ENCODE results near the gene NUDT22. TPM values are rescaled to one million over a fixed set of nuclear protein-coding genes. Genes with fewer than 3 reads are reported as not detected.

NUDT22 gene
- total and polyA plus RNA-seq, 2 of the 4 experiments (the other 2 are of a cell fraction): 21.3 to 44.6 TPM

DNA sequence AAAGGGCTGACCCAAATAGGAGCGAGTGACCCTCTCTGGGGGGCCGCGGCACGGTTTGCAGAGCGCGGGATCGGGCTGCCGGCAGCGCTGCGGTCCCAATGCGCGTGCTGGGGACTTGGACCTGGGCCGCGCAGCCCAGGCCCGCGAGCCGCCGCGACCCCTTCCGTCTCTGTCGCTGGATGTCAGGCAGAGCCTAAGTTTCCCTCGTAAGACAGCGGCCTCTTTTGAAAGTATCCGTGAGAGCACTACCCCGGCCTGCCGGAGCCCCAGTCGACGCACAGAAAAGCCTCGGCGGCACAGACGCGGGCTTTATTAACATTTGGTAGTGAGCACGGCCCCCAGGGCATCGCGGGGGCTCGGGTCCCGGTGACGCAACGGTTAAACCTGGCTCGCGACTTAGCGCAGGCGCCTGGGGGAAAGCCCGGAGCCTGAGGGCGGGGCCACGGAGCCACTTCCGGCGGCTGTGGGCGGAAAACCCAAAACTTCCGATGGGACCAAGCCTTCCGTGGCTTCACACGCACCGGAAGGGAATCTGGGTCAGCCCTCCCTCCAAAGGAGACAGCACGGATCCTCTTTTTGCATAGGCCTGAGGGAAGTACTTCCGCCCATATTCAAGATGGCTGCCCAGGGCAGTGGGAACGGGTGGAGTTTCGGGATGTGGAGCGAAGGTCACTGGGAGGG is 43.6 kb downstream of the NUDT22 start (continued):
- no peak for TF ChIP-seq USF2 (IDR thresholded peaks at IDR 0.05; ENCODE audit: low read depth, low read length)

DNA sequence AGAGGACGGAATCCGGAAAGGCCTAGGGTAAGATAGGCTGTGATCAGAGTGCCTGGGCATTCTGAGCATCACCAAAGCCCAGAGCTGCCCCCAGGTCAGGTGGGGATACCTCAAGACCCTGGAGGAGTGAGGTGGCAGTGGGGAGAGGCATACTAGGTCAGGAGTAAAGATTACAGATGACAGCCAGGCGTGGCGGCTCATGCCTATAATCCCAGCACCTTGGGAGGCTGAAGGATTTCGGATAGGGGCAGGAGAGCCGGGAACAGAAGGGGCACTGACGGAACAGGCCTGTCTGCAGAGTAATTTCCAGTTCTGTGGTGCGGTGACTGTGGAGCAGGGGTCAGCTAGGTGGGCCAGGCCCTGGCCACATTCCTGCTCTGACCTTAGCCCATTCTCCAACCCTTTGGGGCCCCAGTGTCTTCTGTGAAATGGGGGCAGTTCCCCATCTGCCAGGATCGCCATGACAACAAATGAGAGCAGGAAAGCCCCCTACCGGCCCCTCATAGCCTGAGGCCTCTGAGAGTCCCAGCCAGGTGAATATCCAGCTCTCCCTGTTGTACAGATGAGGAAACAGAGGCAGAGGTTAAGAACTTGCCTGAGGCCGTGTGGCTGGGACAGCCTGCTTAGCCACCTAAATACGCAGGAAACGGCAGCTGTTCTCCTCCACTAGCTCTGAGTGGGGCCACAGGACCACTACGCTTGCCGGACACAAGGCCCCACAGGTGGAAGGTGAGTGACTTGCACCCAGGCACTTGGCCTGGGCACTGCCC is 49.1 kb downstream of the NUDT22 start:
- Histone ChIP-seq H3K18ac (ENCODE audit: low read depth, low read length) (no peak overlapping the region), H3K4ac (ENCODE audit: low read depth, low read length) (no peak overlapping the region), H4K20me1 (ENCODE audit: insufficient read depth, low read length) (no peaks in the 10 kb centered on the region; the same call in 1 of the 2 replicates), H3K27me3 (ENCODE audit: control insufficient read depth, insufficient read depth, low read length) (no peaks in the 10 kb centered on the region), H2BK5ac (ENCODE audit: low read depth, low read length, poor library complexity, severe bottlenecking) (no peak overlapping the region), H3K23ac (ENCODE audit: low read depth, low read length) (no peak overlapping the region), H3K9me3 (ENCODE audit: control insufficient read depth, insufficient read depth, low read length) (no peaks in the 10 kb centered on the region), H2AFZ (replicated peaks; ENCODE audit: low read length, poor library complexity) (no peak overlapping the region), H2BK20ac (ENCODE audit: low read depth, low read length) (no peak overlapping the region), H2BK120ac (ENCODE audit: low read depth, low read length) (no peak overlapping the region), H3K36me3 (ENCODE audit: control insufficient read depth, insufficient read depth, low read length) (peaks cover 30% of the 10 kb centered on the region), H3K4me2 (ENCODE audit: low read depth, low read length) (no peak overlapping the region), H2AK5ac (ENCODE audit: low read depth, low read length) (no peak overlapping the region), H3K14ac (replicated peaks; ENCODE audit: low read depth, low read length) (no peak overlapping the region), H2BK15ac (ENCODE audit: low read depth, low read length) (no peak overlapping the region), H4K91ac (ENCODE audit: insufficient read depth, low read depth, low read length) (no peak overlapping the region), H3K79me1 (ENCODE audit: low read depth in 1 of 2, low read length in 2 of 2) (peaks cover 9 to 19% of the 10 kb centered on the region in 2 experiments), H3K27ac (ENCODE audit: insufficient read depth, low read length) (no peak overlapping the region), H3K9me1 (ENCODE audit: insufficient read depth, low read length) (peaks cover 5% of the 10 kb centered on the region; the same call in 1 of the 2 replicates), H3K4me1 (ENCODE audit: control insufficient read depth, insufficient read depth, low read length) (peaks cover 4% of the 10 kb centered on the region), H2AK9ac (replicated peaks; ENCODE audit: low read depth, low read length, poor library complexity) (no peak overlapping the region), H3K56ac (ENCODE audit: extremely low read depth, insufficient read depth, low read length) (no peak overlapping the region), H4K8ac (ENCODE audit: low read depth in 2 of 2, low read length in 2 of 2) (no peak overlapping the region), H4K5ac (ENCODE audit: low read depth, low read length) (no peak overlapping the region), H3K4me3 (ENCODE audit: insufficient read depth, low read depth, low read length) (no peak overlapping the region), H3K9ac (ENCODE audit: low read depth, low read length) (no peak overlapping the region)
- ChIA-PET POLR2A (ENCODE audit: unreplicated experiment) (no interaction called here), CTCF (interaction anchor here (1.0 to 1.3 kb wide), 2 partner anchors 71 to 80 kb away, joined by 3 to 4 read pairs; no protein-coding TSS in a partner anchor)
- in situ Hi-C loops (cut with MboI; ENCODE audit: low sequenced_read_pairs): no loop called here
- dilution Hi-C loops (cut with HindIII; ENCODE audit: low sequenced_read_pairs, unreplicated experiment): no loop called here
- ATAC-seq (ENCODE audit: low read depth): no peak
- intact Hi-C loops (cut with micrococcal nuclease): no loop called here
- DNase-seq: no peak
- TF ChIP-seq NFE2L2 (IDR thresholded peaks at IDR 0.05; ENCODE audit: low read depth, low read length): no peak
- no TSS peak for BruUV-seq (replicated peaks)
- 93% methylated on average over 5 of the region's 15 CpGs; no CpG with 5 or more reads in 1 of the 2 experiments for WGBS, 2 experiments (ENCODE audit: extremely low coverage in 2 of 2, insufficient read length in 1 of 2)

Measured in IMR-90 (cell line).